ENCODE measurements around the gene SOCS3.

Gene SOCS3

DNA sequence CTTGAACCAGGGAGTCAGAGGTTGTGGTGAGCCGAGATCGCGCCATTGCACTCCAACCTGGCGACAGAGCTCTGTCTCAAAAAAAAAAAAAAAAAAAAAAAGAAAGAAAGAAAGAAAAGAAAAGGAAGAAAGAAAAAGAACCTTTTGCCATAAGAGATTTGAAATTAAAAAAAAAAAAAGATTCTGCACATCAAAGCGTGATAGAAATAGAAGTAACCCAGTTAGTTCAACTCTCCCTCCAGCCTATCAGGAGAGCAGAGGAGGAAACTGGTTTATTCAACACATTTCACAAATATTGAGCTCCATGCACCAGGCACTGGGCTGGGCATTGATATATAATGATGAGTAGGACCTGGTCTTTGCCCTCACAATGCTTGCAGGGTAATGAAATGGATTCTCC, 2.4 kb upstream of the SOCS3 start:
- no peak for DNase-seq (ENCODE audit: low read depth)
- H3K4me3 ChIP-seq (replicated peaks; ENCODE audit: low read depth, low read length), result no peak overlapping the region
- TF ChIP-seq, protein P1, sequence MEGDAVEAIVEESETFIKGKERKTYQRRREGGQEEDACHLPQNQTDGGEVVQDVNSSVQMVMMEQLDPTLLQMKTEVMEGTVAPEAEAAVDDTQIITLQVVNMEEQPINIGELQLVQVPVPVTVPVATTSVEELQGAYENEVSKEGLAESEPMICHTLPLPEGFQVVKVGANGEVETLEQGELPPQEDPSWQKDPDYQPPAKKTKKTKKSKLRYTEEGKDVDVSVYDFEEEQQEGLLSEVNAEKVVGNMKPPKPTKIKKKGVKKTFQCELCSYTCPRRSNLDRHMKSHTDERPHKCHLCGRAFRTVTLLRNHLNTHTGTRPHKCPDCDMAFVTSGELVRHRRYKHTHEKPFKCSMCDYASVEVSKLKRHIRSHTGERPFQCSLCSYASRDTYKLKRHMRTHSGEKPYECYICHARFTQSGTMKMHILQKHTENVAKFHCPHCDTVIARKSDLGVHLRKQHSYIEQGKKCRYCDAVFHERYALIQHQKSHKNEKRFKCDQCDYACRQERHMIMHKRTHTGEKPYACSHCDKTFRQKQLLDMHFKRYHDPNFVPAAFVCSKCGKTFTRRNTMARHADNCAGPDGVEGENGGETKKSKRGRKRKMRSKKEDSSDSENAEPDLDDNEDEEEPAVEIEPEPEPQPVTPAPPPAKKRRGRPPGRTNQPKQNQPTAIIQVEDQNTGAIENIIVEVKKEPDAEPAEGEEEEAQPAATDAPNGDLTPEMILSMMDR (IDR thresholded peaks at IDR 0.05; ENCODE audit: low read length, missing control alignments), result no peak

- TF ChIP-seq, protein P1 (IDR thresholded peaks at IDR 0.05; ENCODE audit: low read length, missing control alignments), result no peak
- no peak overlapping the region for H3K4me3 ChIP-seq (replicated peaks; ENCODE audit: low read depth, low read length)
- DNase-seq (ENCODE audit: low read depth), result no peak
Measured at GRCh38 chr17:78361225-78361701, 1.4 kb upstream of the SOCS3 start.

GRCh38 chr17:78360371-78361224, 721 bp upstream of the SOCS3 start:
- peak; percentile 87 for DNase-seq (ENCODE audit: low read depth)
- TF ChIP-seq, protein P1 (IDR thresholded peaks at IDR 0.05; ENCODE audit: low read length, missing control alignments), result peak; percentile 88
- H3K4me3 ChIP-seq (replicated peaks; ENCODE audit: low read depth, low read length), result peak overlapping the region; percentile 54

GRCh38 chr17:78359321-78359996, 418 bp downstream of the SOCS3 start:
- H3K4me3 ChIP-seq (replicated peaks; ENCODE audit: low read depth, low read length), result peak overlapping the region; percentile 90
- TF ChIP-seq, protein P1 (IDR thresholded peaks at IDR 0.05; ENCODE audit: low read length, missing control alignments), result no peak
- DNase-seq (ENCODE audit: low read depth), result peak; percentile 48

DNA sequence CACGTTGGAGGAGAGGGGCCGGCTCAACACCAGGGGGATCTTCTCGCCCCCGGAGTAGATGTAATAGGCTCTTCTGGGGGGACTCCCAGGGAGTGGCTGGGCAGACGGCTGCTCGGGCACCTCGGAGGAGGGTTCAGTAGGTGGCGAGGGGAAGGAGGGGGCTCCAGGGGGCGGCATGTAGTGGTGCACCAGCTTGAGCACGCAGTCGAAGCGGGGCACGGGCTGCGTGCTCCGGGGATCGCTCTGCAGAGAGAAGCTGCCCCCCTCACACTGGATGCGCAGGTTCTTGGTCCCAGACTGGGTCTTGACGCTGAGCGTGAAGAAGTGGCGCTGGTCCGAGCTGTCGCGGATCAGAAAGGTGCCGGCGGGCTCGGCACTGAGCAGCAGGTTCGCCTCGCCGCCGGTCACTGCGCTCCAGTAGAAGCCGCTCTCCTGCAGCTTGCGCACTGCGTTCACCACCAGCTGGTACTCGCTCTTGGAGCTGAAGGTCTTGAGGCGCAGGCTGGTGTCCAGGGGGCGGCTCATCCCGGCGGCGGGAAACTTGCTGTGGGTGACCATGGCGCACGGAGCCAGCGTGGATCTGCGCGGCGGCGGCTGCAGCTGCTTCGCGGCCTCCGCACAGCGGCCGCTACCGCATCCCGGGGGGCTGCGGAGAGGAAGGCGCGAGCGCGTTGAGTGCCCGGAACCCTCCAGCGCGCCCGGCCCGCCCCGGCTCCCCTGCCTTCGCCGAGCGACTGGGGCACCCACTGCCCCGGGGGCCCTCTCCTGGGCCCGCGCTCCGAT, 1.1 kb downstream of the SOCS3 start:
- peak; percentile 64 for DNase-seq (ENCODE audit: low read depth)
- TF ChIP-seq, protein P1 (IDR thresholded peaks at IDR 0.05; ENCODE audit: low read length, missing control alignments), result no peak
- H3K4me3 ChIP-seq (replicated peaks; ENCODE audit: low read depth, low read length), result peak overlapping the region; percentile 90

- peak; percentile 38 for DNase-seq (ENCODE audit: low read depth)
- H3K4me3 ChIP-seq (replicated peaks; ENCODE audit: low read depth, low read length), result peak overlapping the region; percentile 90
- TF ChIP-seq, protein P1 (IDR thresholded peaks at IDR 0.05; ENCODE audit: low read length, missing control alignments), result no peak
Measured at GRCh38 chr17:78357672-78358537, 2.0 kb downstream of the SOCS3 start.
